Measurements from ENCODE around the gene ASTL. TPM values are rescaled to one million over a fixed set of nuclear protein-coding genes. Genes with fewer than 3 reads are reported as not detected.
"Not testable (repeated sequence)": the region's sequence is repeated elsewhere in the genome, so short reads cannot be mapped to it uniquely, and the experiment has no call there.

Gene ASTL
- polyA plus RNA-seq, 1 donor, result not detected

DNA sequence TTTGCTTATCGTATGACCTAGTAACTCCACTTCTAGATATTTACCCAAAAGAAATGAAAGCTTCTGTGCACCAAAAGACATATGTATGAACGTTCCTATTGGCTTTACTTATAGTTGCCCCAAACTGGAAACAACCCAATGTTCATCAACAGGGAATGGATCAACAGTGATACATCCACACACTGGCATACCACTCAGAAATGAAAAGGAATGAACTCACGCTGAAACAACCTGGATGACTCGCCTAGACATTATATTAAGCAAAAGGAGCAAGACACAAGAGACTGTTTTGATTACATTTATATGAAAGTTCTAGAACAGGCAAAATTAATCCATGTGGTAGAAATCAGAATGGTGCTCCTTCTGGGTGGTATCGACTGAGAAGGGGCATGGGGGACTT is 40.9 kb downstream of the ASTL start:
- DNase-seq, result no peak

DNA sequence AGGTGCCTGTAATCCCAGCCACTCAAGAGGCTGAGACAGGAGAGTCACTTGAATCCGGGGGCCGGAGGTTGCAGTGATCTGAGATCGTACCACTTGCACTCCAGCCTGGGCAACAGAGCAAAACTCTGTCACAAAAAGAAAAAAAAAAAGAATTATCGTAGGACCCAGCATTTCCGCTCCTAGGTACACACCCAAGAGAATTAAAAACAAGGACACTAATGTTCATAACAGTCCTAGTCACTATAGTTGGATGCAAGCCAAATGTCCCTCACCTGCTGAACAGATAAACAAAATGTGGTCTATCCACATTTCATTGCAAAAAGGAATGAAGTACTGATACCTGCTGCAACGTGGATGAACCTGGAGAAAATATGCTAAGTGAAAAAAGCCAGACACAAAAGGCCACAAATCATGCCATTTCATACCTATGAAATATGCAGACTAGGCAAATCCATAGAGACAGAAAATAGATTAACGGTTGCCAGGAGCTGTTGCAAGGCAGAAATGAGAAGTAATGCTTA is 43.1 kb downstream of the ASTL start:
- no peak for DNase-seq

DNA sequence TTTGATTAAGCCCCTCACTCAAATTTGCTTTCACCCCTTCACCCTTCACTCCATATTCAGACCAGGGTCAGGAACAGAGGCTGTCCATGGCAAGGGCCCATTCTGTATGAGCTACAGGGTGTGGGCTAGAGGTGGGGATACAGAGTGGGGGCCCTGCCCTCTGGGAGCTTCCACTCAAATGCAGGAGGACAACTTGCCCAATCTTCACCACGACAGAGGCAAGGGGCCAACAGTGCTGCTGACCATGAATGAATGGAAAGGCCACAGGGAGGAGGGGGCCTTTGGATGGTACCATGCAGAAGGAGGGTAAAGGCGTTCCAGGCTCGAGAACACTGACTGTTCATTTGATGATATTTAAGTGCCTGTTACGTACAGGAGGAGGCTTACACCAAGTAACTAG is 44.8 kb downstream of the ASTL start:
- DNase-seq, result no peak

DNA sequence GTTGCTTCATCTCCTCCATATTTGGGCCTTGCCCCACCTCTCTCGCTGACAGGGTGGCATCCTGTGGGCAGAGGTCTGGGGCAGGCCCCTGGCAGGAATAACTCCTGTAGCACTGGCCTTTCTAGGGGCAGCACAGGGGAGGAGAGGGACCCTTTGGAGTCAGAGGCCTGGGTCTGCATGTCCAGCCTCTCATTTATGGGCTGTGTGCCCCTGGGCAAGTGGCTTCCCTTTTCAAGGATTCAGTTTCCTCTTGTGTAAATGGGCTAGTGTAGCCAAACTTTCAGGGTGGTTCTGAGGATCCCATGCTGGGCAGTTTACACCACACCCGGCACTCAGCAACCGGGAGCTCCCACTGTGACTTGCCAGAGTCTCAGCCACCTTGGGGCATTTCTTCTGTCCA is 45.4 kb downstream of the ASTL start:
- DNase-seq, result no peak

DNA sequence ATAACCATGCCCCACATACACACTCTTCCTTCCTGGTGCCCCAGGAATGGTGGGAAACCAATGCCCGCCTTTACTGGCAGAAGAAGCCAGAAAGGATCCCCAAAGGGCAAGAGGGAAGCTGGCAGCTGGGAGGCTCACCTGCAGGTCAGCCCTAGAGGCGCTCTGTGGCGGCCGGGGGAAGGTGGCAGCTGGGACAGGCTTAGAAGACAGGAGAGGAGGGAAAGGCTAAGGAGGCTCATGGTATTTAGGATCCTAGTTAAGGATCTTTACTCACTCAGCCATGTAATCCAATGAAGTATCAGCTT is 45.8 kb downstream of the ASTL start:
- no peak for DNase-seq

DNA sequence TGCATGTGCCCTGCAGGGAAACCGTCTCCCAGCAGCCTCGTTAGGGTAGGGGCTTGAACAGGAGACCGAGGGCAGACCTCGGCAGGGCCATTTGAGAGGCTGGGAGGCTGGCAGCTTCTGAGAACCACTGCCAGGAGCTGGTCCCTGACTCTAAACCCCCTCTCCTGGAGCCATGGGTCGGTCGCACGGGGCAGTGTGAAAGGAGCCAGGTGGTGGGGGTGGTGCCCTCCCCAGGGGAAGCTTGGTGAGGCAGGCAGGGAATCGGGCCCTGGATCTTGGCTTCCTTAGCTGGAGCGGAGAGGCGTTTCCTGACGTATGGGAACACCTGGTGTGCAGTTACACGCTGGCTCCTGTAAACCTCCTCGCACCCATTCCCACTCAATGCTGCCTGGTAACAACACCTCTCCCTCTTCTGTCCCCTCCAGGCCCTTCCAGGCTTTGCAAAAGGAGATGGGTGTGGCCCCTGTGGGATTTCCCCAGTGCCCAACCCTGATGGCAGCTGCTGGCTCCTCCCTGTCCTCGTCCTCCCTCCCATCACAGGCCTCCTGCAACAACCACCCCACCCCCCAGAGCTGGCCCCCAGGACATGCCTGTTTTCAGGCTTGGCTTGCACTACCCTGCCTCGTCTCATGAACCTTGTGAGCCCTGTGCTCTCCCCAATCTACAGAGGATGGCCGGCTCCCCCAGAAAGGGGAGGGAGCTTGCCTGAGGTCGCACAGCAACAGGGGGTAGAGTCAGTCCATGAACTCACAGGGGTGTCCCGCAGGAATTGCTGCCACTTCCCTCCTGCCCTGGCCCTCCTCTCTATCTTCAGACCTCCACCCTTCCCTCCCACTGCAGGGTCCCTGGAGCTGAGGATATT is 46.4 kb downstream of the ASTL start:
- DNase-seq, result no peak

DNA sequence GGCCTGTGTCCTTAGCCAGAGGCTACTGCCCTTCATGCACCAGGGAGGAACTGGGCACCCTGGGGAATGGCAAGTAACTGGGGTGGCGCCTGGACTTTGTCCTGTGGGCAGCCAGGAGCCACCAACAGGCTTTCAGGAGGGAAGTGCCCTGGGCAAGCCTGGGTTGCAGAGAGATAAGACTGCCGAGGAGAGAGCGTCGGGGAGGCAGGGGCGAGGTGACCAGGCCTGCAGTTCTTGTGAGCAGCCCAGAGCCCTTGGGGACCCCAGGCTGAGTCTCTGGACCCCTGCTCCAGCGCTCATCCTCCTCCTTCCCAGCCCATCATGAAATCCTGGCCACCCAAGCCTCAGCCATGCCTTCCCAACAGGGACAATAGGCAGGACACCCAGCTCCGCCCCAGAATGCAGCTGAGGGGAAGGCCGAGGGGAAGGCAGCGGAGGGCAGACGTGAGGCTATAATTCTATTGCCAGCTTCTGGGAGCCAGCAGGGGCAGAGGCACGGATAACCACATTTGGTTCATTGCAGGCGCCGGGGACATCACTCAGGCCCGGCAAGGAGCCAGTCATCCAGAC is 47.1 kb downstream of the ASTL start:
- no peak for DNase-seq

DNA sequence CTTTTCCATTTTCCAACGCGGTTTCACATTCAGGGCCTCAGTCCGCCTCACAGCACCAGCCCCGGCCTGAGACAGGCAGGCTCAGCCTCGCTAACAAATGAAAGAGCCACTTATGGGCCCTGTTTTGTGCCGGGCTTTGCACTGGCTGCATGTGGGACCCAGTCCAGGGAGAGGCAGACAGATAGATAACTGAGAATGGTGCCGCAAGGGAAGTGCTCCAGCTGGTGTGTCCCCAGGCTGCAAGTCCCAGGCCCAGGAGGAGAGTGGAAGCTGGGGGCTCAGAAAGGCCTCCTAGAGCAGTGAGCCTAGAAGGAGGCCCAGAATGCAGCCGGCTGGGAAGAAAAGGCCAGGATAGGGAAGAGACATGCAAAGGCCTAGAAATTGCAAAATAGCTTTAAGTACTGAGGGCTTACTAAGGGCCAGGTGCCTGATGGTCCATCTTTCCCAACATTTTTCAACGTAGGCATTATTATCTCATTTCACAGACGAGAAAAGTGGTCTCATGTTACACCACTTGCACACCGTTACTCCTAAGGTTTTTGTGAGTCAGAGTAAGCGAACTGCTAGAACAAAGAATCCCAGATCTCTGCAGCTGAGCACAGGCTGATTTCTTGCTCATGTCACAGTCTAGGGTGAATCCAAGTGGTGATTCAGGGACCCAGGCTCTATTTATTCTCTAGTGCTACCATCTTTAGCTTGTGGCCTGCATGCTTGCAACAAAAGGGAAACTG is 47.9 kb downstream of the ASTL start:
- no peak for DNase-seq

DNA sequence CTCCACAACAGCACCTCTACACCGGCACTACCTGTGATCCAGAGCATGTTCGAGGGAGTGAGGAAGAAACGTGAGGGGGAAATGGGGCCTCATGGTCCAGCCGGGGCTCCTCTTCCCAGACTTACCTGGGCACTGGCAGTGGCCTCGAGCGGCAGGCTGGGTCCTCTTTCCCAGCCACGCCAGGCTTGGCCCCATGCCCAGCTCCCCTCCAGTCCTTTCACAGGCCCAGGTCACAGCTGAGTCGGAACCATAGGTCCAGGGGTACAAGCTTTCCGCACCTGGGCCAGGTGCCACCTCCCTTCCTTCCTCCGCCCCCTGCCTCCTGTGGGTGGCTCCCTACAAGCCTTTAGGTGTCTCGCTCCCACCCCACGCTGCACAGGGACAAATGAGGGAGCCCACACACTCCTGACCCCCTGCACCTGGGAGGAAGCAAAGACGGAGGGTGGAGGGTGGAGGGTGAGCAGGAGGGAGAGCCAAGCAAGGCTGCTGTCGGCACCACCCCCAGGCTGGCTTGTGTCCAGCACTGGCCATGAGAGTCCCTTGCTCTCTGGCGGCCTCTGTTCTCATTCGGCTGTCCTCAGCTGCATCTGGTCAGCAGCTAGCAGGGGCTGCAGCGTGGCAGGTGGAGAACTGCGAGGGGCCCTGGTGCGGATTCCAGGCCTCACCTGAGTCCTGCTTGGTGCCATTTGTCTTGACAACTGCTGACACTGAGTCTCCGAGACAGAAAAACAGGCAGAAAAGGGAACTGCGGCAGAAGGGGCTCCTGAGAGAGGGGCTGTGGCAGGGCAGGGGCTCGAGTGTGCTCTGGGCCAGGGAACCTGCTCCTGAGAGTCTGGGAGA is 48.7 kb downstream of the ASTL start:
- DNase-seq, result no peak

DNA sequence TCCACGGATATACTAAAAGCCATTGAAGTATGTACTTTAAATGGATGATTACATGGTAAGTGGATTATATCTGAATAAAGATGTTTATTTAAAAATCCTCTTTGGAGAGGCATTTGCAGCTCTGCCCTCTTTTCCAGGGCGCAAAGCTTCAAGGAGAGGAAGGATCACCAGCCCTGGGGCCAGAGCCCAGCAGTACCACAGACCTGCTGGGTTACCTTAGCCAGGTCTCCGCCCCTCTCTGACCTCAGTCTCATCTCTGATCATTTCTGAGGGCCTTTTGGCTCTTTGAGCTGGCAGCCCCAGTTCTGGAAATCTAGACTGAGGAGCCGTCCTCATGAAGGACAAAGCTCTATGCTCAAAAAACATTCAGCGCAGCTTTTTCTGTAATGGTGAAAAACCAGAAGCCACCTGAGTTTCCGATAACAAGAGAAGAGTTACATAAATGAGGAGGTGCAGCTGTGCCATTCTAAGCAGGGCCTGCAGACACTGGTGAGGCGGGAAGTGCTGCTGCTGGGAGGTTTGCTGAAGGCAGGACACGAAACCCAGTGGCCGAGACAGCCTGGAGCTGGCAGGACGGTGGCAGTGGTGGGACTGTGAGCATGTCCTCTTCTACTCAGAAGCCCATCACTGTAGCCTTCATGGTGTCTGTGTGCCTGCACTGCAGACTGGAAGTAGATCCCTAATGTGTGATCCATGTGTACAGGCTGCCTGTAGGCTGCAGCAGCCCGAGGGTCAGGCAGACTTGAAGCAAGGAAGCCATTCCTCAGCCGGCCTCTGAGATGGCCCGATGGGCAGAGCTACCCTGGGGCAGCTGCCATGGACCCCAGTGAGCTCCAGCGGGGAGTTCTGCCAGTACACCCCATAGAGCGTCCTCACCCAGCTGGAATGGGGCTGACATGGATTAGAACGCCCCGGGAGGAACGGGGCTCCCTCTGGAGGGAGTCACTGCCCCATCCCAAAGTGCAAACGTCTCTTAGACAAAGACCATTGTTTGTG is 49.7 kb downstream of the ASTL start:
- no peak for DNase-seq

DNA sequence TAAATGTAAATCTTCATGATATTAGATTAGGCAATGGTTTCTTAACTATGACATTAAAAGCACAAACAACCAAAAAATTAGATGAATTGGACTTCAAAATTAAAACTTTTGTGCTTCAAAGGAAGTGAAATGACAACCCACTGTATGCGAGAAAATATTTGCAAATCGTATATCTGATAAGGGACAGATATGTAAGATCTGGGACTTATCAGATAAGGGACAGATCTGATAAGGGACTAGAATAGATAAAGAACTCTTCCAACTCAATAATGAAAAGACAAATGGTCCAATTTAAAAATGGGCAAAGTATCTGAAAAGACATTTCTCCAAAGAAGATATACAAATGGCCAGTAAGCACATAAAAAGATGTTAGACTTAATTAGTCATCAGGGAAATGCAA is 51.2 kb downstream of the ASTL start:
- DNase-seq, result no peak

DNA sequence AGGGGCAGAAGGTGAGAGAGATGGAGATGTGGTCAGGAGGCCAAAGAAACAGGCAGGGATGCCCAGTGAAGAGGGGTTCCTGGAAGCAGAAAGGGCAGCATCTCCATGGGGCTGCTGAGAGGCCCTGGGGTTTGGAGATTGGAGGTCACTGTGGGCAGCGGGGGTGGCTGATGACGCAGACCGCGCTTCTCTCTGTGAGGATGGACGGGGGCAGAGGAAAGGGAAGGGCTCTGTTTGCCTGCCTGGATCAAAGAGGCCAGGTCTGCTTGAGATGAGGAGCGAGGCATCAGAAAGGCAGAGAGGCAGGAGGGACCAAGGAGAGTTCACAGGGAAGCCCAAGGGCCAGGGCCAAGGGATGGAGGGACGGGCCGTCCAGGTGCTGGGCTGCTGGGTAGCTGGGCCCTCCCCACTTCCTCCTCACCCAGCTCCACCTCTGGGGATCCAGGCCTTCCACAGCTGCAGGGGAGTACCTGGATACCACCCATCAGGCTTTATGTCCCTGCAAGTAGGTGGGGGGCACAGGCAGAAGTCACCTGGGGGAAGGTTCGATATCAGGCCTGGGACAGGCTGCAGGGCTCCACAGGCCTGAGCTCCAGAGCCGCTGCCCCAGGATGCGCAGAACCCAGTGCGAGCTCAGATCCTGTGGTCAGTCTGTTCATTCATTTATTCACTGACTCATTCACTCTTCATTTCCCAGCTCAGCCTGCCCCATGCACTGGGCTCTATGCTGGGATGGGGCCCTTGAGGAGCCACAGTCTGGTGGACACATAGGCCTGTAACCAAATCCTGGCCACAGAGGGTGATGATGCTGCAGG is 52.6 kb downstream of the ASTL start:
- DNase-seq, result no peak

DNA sequence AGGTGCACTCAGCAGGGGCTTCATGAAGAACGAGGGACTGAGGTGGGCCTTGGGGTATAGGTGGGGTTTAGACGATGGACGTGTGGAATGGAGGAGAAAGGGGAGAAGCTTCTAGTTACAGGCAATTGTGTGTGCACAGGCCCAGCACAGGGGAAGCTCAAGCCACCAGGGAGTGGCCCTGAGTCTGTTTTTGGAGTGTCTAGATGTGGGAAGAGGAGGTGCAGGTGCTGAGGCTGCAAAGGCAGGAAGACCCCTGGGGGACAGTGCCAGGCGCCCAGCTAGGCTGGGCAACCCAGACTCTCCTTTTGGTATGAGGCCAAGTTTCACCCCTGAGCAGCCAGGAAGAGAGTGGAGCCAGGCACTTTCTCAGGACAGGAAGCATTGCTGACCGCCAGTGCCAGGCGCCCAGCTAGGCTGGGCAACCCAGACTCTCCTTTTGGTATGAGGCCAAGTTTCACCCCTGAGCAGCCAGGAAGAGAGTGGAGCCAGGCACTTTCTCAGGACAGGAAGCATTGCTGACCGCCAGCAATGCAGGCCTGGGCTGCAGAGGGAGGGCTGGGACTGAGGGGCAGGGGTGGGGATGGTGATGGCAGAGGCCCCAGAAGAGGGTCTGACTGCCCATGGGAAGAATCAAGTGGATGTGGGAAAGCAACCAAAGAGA is 53.3 kb downstream of the ASTL start:
- not testable (repeated sequence) for DNase-seq

DNA sequence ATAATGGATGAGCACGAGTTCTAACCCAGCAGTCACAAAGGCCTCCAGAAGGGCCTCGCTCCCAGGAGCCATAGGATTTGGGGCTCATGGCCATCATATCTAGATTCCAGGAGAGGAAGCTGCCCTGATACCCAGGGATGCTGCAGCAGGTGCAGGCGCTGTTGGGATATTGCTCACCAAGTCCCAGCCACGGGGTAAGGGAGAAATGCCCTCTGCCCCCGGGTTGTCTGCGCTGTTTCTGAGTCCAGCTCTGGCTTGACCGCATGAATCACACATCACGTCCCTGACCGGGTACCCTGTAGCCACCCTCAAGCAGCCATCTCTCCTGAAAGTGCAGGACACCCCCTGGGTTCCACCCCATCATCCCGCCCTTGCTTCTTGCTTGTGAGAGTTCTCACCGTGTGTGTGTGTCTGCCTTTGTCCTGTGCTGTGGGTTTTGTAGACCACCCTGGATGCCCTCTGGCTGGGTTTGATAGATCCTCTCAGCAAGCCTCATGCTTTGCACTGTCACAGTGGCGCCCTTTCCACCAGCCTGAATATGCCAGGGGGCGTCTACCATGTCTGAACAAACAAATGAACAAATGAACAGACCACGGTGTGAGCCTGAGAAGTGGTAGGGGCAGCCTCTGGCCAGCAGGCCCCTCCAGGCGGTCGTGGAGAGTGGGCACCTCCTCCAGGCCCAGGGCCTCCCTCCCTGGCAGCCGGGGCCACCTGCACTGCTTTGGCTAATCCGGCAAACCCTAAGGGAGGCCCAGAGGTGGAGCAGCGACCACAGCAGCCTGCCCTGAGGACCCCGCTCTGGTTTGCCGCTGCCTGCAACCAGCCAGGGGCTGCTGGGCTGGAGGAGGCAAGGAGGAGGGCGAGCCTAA is 54.1 kb downstream of the ASTL start:
- no peak for DNase-seq

DNA sequence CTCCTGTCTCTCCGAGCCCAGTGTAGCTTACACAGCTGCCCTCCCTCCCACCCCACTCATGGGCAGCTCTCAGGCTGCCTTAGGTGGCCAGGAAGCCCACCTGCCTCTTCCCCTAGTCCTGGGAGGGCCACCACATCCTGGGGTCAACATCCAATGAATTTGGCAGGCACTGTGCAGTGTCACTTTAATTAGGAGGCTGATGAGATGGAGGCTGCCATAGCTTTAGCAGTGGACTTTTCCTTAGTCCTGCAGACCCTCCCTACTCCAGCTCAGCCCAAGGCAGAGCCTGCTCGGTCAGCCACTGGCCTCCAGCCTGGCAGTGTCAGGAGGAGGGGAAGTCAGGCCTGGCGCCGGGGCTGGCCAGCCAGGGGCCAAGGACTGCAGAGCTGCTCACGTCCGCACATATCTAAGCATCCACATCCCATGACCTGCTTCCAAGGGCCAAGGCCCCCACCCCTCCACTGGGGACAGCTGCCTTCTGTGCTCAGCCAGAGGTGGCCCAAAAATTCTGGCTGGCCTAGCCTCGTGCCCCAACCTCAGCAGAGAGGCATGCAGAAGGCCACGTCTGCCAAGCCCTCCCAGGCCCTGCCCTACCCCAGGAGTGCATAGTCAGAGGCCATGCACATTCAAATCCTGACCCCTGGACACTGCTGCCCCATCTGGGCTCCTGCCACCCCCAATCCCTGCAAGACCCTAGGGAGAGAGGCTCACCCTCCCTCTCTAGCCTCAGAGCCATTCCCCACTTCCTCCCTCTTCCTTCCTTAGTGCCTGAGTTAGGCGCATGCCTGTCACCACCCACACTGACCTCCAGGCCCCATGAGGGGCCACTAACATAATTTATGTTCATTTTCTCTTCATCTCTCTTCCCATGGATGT is 55.0 kb downstream of the ASTL start:
- no peak for DNase-seq

DNA sequence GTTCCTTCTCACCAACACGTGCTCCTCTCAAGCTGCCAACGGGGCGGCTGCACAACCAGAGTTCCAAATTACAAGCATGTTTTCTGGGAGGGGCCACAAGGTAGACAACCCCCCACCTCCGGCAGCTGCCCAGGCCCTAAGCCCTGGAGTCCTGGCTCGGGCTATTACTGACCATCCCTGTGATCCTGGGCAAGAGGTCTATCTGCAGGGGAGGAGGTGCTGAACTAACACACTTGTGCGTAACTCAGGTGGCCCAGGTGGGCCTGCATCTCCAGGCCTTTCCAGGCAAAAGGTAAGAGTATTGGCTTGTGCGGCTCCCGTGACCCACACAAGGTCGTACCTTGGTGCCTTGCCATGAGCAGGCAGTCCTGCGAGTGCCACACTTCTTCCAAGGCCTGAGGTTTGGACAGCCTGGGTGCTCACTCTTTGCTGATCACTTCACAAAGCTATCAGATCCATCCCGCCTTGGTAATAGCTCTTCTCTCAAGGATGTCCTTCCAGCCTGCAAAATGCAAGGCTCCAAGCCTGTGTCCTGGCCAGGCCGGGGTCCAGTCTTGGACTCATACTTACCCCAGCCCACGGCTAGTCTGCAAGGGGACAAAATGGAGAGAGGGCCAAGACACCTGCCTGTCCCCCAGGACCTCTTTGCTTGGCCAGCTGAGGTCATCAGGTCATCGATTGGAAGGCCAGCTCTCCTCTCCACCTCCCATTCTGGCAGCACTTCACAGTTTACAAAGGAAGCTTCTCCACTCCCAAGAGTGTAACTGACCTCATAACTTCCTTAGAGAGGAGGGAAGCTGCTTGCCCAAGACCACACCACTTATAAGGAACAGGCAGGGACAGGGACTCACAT is 55.9 kb downstream of the ASTL start:
- no peak for DNase-seq

DNA sequence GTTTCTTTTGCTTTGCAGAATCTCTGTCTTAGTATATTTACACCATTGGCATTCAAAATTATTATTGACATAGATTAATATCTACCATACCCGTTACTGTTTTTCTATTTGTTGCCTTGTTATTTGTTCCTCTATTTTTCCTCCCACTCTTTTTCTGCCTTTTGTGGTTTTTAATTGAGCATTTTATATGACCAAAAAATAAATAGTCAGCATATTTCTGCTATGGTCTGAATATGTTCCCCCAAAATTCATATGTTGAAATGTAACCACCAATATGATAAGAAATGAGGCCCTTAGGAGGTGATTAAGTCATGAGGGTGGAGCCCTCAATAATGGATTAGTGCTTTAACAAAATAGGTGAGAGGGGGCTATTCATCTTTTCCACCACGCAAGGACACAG is 57.3 kb downstream of the ASTL start:
- no peak for DNase-seq
